CD14-positive monocyte (primary cell): ENCODE results near the gene TNFRSF14. TPM values are rescaled to one million over a fixed set of nuclear protein-coding genes. Genes with fewer than 3 reads are reported as not detected.

Source experiments
- DNase-seq, 3 donors: peaks; one replicate each; pipeline ENCODE4 v3.0.0-alpha.2; 2011 to 2022
- H2AFZ ChIP-seq: 2 replicates; pipeline ENCODE4 v1.6.0; 2012; ENCODE audit warnings: mild to moderate bottlenecking, low read depth, low read length, inconsistent platforms; ENCODE audit not compliant: insufficient read depth, poor library complexity, severe bottlenecking
- H3K27ac ChIP-seq, 2 donors: 1 replicate in 1 of 2; 2 replicates in 1 of 2; pipeline ENCODE4 v1.5.1; 2012 to 2013; ENCODE audit warnings: low read length in 2 of 2, control low read depth in 1 of 2, inconsistent platforms in 1 of 2, low read depth in 1 of 2, mild to moderate bottlenecking in 1 of 2
- H3K27me3 ChIP-seq, 2 donors: one replicate each; pipeline versions ENCODE4 v1.6.0 to v1.6.1; 2011 to 2013; ENCODE audit warnings: low read length in 2 of 2; ENCODE audit not compliant: control insufficient read depth in 2 of 2, insufficient read depth in 2 of 2
- H3K36me3 ChIP-seq, 2 donors: replicated peaks in 1 of 2; 1 replicate in 1 of 2; 2 replicates in 1 of 2; pipeline versions ENCODE4 v1.5.1 to v1.6.1; 2012 to 2013; ENCODE audit warnings: low read length in 2 of 2, control low read depth in 1 of 2, inconsistent platforms in 1 of 2, mild to moderate bottlenecking in 1 of 2; ENCODE audit not compliant: insufficient read depth in 2 of 2, control insufficient read depth in 1 of 2
- H3K4me1 ChIP-seq, 2 donors: 1 replicate in 1 of 2; 2 replicates in 1 of 2; pipeline versions ENCODE4 v1.5.1 to v1.6.1; 2012 to 2013; ENCODE audit warnings: low read length in 2 of 2, control low read depth in 1 of 2, inconsistent platforms in 1 of 2, mild to moderate bottlenecking in 1 of 2, moderate library complexity in 1 of 2; ENCODE audit not compliant: insufficient read depth in 2 of 2, control insufficient read depth in 1 of 2
- H3K4me2 ChIP-seq: replicated peaks from 2 replicates; pipeline ENCODE3; 2012; ENCODE audit warnings: low read length, moderate library complexity, mild to moderate bottlenecking; ENCODE audit not compliant: poor library complexity, severe bottlenecking; ENCODE audit errors: extremely low read depth
- H3K4me3 ChIP-seq, 3 experiments: fragments of 200-600 bp in 1 of 3; sonication (generic) in 1 of 3; replicated peaks in 1 of 3; 1 replicate in 2 of 3; 2 replicates in 1 of 3; pipeline ENCODE4 v1.5.1; 2011 to 2013; ENCODE audit warnings: low read length in 3 of 3, mild to moderate bottlenecking in 3 of 3, control low read depth in 2 of 3, low read depth in 2 of 3, inconsistent platforms in 1 of 3, moderate library complexity in 1 of 3
- H3K79me2 ChIP-seq: 2 replicates; pipeline ENCODE4 v1.6.0; 2012; ENCODE audit warnings: mild to moderate bottlenecking, control low read depth, inconsistent platforms, low read length, moderate library complexity; ENCODE audit not compliant: insufficient read depth
- H3K9ac ChIP-seq: 2 replicates; pipeline ENCODE4 v1.6.0; 2017; ENCODE audit warnings: low read length, mild to moderate bottlenecking; ENCODE audit not compliant: insufficient read depth, poor library complexity, severe bottlenecking
- H3K9me3 ChIP-seq, 2 donors: replicated peaks in 1 of 2; 1 replicate in 1 of 2; 2 replicates in 1 of 2; pipeline versions ENCODE4 v1.5.1 to v1.6.1; 2012 to 2013; ENCODE audit warnings: low read length in 2 of 2, control low read depth in 1 of 2; ENCODE audit not compliant: control insufficient read depth in 1 of 2, insufficient read depth in 1 of 2
- H4K20me1 ChIP-seq: 2 replicates; pipeline ENCODE4 v1.6.0; 2012; ENCODE audit warnings: mild to moderate bottlenecking, low read length, control low read depth, moderate library complexity; ENCODE audit not compliant: insufficient read depth
- H3K27ac Mint-ChIP-seq, 7 donors: one replicate each; pipeline ENCODE4 v1.8.0; 2020; ENCODE audit warnings: mild to moderate bottlenecking in 7 of 7, mixed read lengths in 7 of 7, moderate library complexity in 6 of 7, inconsistent platforms in 2 of 7
- H3K27me3 Mint-ChIP-seq, 3 donors: one replicate each; pipeline ENCODE4 v1.8.0; 2021 to 2022; ENCODE audit warnings: low read depth in 3 of 3, mild to moderate bottlenecking in 3 of 3, mixed read lengths in 3 of 3, moderate library complexity in 3 of 3, inconsistent platforms in 1 of 3
- H3K36me3 Mint-ChIP-seq, 2 donors: one replicate each; pipeline ENCODE4 v1.8.0; 2020; ENCODE audit warnings: mixed read lengths in 2 of 2, inconsistent platforms in 1 of 2, mild to moderate bottlenecking in 1 of 2
- H3K4me1 Mint-ChIP-seq: one replicate; pipeline ENCODE4 v1.8.0; 2020; ENCODE audit warnings: mild to moderate bottlenecking, mixed read lengths
- H3K4me3 Mint-ChIP-seq, 2 donors: one replicate each; pipeline ENCODE4 v1.8.0; 2020; ENCODE audit warnings: mild to moderate bottlenecking in 2 of 2, mixed read lengths in 2 of 2, moderate library complexity in 1 of 2
- H3K9me3 Mint-ChIP-seq, 7 donors: one replicate each; pipeline ENCODE4 v1.8.0; 2020 to 2022; ENCODE audit warnings: mixed read lengths in 7 of 7, mild to moderate bottlenecking in 6 of 7, moderate library complexity in 6 of 7, inconsistent platforms in 2 of 7
- CTCF ChIP-seq: fragments of 200-600 bp; IDR thresholded peaks from one replicate; pipeline ENCODE4 v1.8.0; 2022; ENCODE audit warnings: antibody characterized with exemption, mild to moderate bottlenecking
- WGBS: methylation state at CpG from one replicate; pipeline ENCODE4 v1.1.5; 2013; ENCODE audit warnings: missing lambda C conversion rate; ENCODE audit not compliant: insufficient coverage; 5-methylcytosine and 5-hydroxymethylcytosine counted together
- intact Hi-C, 2 donors: fragments of 100-400 bp; cut with micrococcal nuclease; formaldehyde crosslinking; loops; one replicate each; pipeline versions ENCODE4 v1.15.0 to v1.15.1; 2023
- polyA plus RNA-seq, 3 donors: library from polyadenylated mRNA; depleted of rRNA in 1 of 3; unstranded in 2 of 3; stranded (reverse) in 1 of 3; fragments of 300-500 nt in 2 of 3; fragments of >200 nt in 1 of 3; fragmentation: Illumina TruSeq in 2 of 3; gene quantifications; 1 replicate in 2 of 3; 2 replicates in 1 of 3; pipeline ENCODE4 v1.2.3, GENCODE V29; 2012 to 2021

The TNFRSF14 gene
- polyA plus RNA-seq, 3 donors, result 62.1 to 512 (median 64.4) TPM

- Mint-ChIP-seq H3K4me3 (peak overlapping the region; percentile 76 to 81), H3K4me1 (peaks cover 27% of the 10 kb centered on the region), H3K27me3 (peaks cover 7 to 31% (median 13%) of the 10 kb centered on the region in 3 donors), H3K9me3 (peaks cover 0 to 3% (median 0%) of the 10 kb centered on the region in 7 donors), H3K27ac (peak overlapping the region; percentile 90 to 99 (median 97)), H3K36me3 (no peaks in the 10 kb centered on the region)
- Histone ChIP-seq H3K9ac (peak overlapping the region; percentile 86), H3K9me3 (no peaks in the 10 kb centered on the region), H3K4me1 (peaks cover 40 to 52% of the 10 kb centered on the region in 2 donors), H2AFZ (peak overlapping the region; percentile 56), H3K27me3 (peaks cover 0 to 15% of the 10 kb centered on the region in 2 donors), H3K4me2 (peak overlapping the region; percentile 80), H4K20me1 (peaks cover 11% of the 10 kb centered on the region), H3K4me3 (peak overlapping the region; percentile 52 to 88 (median 76)), H3K36me3 (no peaks in the 10 kb centered on the region), H3K27ac (peak overlapping the region; percentile 99 to 100), H3K79me2 (peaks cover 8% of the 10 kb centered on the region)
- DNase-seq, result peak; percentile 79 to 93 (median 79)
- TF ChIP-seq CTCF, result peak; percentile 13
- intact Hi-C loops, result loop anchor here (2.0 to 10.0 kb wide), 6 partner anchors 20 to 414 kb away; partner anchors contain the start of genes PANK4 (in 2 of the 2), PEX10 (in 2 of the 2), FAAP20 (in 1 of the 2) and PRXL2B (in 1 of the 2)
- under 1% methylated on average over 51 of the region's 52 CpGs for WGBS
Observed at GRCh38 chr1:2546515-2547209, 9.5 kb upstream of the TNFRSF14 start.

- H3K4me3 ChIP-seq, result peak overlapping the region; percentile 52 to 88 (median 76)
- peaks cover 0 to 7% of the 10 kb centered on the region in 2 donors for H3K27me3 ChIP-seq
- peaks cover 40 to 52% of the 10 kb centered on the region in 2 donors for H3K4me1 ChIP-seq
- TF ChIP-seq CTCF, result no peak
- DNase-seq, result peak; percentile 32 to 56 (median 34)
- WGBS, result 16% methylated on average over 21 of the region's 27 CpGs
- intact Hi-C loops, result loop anchor here (1.0 to 10.0 kb wide), 7 partner anchors 21 to 415 kb away; partner anchors contain the start of genes PANK4 (in 2 of the 2), PEX10 (in 2 of the 2), FAAP20 (in 1 of the 2) and PRXL2B (in 1 of the 2)
- peaks cover 11% of the 10 kb centered on the region for H4K20me1 ChIP-seq
- Mint-ChIP-seq H3K36me3 (no peaks in the 10 kb centered on the region), H3K9me3 (peaks cover 0 to 3% (median 0%) of the 10 kb centered on the region in 7 donors), H3K4me3 (peak overlapping the region; percentile 76 to 81), H3K27me3 (peaks cover 2 to 23% (median 10%) of the 10 kb centered on the region in 3 donors), H3K27ac (peak overlapping the region; percentile 95 to 99 (median 97)), H3K4me1 (peaks cover 27% of the 10 kb centered on the region)
- peak overlapping the region; percentile 86 for H3K9ac ChIP-seq
- H3K27ac ChIP-seq, result peak overlapping the region; percentile 99 to 100
- H3K9me3 ChIP-seq, result no peaks in the 10 kb centered on the region
- peak overlapping the region; percentile 80 for H3K4me2 ChIP-seq
- H2AFZ ChIP-seq, result peak overlapping the region; percentile 56
- H3K79me2 ChIP-seq, result peaks cover 8% of the 10 kb centered on the region
- H3K36me3 ChIP-seq, result no peaks in the 10 kb centered on the region
Observed at GRCh38 chr1:2547210-2548067, 8.7 kb upstream of the TNFRSF14 start.
